Measurements from ENCODE around the gene NKD1. TPM values are rescaled to one million over a fixed set of nuclear protein-coding genes. Genes with fewer than 3 reads are reported as not detected.
"Not testable (repeated sequence)": the region's sequence is repeated elsewhere in the genome, so short reads cannot be mapped to it uniquely, and the experiment has no call there.

NKD1 gene
- total RNA-seq, 1 donor from 2014 or later = 2.1 TPM

DNA sequence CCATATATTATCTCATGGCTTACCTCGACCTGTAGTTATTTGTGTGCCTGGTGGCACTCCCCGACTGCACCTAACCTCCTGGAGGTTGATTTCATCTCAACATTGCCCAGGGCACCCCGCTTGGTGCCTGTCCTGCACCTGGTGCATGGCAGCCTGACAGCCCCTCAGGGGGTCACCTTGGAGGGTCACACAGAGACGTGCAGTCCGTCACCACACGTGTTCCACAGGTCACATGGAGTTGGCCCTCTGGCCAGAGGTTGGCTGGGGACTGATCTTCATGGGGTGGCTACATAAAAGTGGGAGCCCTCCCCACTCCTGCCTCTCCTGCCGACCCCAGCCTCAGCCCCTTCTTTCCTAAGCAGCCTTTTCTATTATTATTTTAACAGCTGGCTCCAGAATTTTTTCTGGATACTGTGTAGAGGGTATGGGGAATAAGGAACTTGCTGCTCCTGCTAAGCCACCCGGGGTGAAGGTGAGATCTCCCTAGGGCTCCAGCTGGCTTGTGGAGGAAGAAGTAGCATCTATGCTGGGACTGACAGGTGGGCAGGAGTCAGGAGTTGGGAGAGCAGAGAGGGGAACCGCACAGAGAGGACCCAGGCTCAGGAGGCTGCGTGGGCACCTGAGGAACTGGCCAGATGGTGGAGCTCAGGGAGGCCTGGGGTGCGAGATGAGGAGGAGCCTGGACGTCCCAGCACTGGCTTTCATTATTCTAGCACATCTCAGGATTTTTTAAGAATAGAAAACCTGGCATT is 12.5 kb upstream of the NKD1 start:
- H3K27me3 ChIP-seq (ENCODE audit: control insufficient read depth in 3 of 3, insufficient read depth in 3 of 3, low read length in 3 of 3) = peaks cover 3 to 9% (median 5%) of the 10 kb centered on the region in 3 donors
- peaks cover 0 to 5% (median 2%) of the 10 kb centered on the region in 3 donors for H3K9me3 ChIP-seq (ENCODE audit: control insufficient read depth in 3 of 3, low read length in 3 of 3)
- H3K36me3 ChIP-seq (ENCODE audit: control insufficient read depth in 3 of 3, insufficient read depth in 3 of 3, low read length in 3 of 3) = no peaks in the 10 kb centered on the region
- H3K4me3 ChIP-seq (ENCODE audit: low read length in 3 of 3) = no peak overlapping the region
- H3K9ac ChIP-seq (ENCODE audit: low read depth in 1 of 3, low read length in 3 of 3) = no peak overlapping the region
- H3K4me1 ChIP-seq (ENCODE audit: control insufficient read depth in 3 of 3, insufficient read depth in 3 of 3, low read length in 3 of 3) = no peaks in the 10 kb centered on the region
- no peak overlapping the region for H3K27ac ChIP-seq (ENCODE audit: low read depth, low read length)

DNA sequence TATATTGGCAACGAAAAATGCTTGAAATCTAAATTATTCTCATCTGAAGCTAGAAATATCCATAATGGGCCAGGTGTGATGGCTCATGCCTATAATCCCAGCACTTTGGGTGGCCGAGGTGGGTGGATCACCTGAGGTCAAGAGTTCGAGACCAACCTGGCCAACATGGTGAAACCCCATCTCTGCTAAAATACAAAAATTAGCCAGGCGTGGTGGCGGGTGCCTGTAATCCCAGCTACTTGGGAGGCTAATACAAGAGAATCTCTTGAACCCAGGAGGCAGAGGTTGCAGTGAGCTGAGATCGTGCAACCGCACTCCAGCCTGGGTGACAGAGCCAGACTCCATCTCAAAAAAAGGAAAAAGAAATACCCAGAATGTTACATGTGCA is 11.9 kb upstream of the NKD1 start:
- not testable (repeated sequence) for H3K4me3 ChIP-seq (ENCODE audit: low read length in 3 of 3); H3K36me3 ChIP-seq (ENCODE audit: control insufficient read depth in 3 of 3, insufficient read depth in 3 of 3, low read length in 3 of 3); H3K9me3 ChIP-seq (ENCODE audit: control insufficient read depth in 3 of 3, low read length in 3 of 3); H3K9ac ChIP-seq (ENCODE audit: low read depth in 1 of 3, low read length in 3 of 3); H3K27ac ChIP-seq (ENCODE audit: low read depth, low read length); H3K27me3 ChIP-seq (ENCODE audit: control insufficient read depth in 3 of 3, insufficient read depth in 3 of 3, low read length in 3 of 3); H3K4me1 ChIP-seq (ENCODE audit: control insufficient read depth in 3 of 3, insufficient read depth in 3 of 3, low read length in 3 of 3)

DNA sequence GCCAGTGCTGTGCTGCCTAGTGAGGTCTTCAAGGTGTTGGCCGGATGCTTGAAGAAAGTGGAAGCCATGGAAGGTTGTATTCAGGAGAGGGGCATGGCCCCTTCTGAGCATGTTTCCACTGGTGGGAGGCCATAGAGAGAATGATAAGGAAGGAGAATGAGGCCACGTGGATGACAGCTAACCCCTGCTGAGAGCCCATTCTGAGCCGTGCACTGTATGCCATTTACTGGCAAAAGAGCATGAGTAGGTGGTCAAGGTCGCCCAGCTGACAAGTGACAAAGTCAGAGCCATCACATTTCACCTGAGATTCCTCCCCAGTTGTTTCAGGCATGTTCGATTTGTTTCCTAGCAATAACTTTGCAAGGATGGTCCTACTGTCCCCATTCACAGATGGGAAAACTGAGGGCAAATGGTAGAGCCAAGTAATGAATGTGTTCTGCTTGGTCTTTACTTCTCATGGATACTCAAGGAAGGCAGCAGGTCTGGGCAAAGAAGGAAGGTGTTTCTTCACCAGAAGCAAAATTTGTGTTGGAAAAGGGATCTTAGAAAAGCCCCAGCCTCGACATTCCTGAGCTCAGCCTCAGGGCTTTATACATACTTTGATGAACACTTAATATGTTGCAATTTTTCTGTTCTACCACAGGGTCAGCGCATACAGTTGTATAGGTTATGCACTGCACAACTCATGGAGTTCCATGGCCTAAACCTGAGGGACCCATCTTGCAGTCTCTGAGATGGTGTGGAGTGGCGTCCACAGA is 10.5 kb upstream of the NKD1 start:
- Histone ChIP-seq H3K9me3 (ENCODE audit: control insufficient read depth in 3 of 3, low read length in 3 of 3) (peaks cover 0 to 5% (median 2%) of the 10 kb centered on the region in 3 donors), H3K27ac (ENCODE audit: low read depth, low read length) (no peak overlapping the region), H3K9ac (ENCODE audit: low read depth in 1 of 3, low read length in 3 of 3) (no peak overlapping the region), H3K4me3 (ENCODE audit: low read length in 3 of 3) (no peak overlapping the region), H3K4me1 (ENCODE audit: control insufficient read depth in 3 of 3, insufficient read depth in 3 of 3, low read length in 3 of 3) (no peaks in the 10 kb centered on the region), H3K36me3 (ENCODE audit: control insufficient read depth in 3 of 3, insufficient read depth in 3 of 3, low read length in 3 of 3) (no peaks in the 10 kb centered on the region), H3K27me3 (ENCODE audit: control insufficient read depth in 3 of 3, insufficient read depth in 3 of 3, low read length in 3 of 3) (peaks cover 3 to 9% (median 5%) of the 10 kb centered on the region in 3 donors)

DNA sequence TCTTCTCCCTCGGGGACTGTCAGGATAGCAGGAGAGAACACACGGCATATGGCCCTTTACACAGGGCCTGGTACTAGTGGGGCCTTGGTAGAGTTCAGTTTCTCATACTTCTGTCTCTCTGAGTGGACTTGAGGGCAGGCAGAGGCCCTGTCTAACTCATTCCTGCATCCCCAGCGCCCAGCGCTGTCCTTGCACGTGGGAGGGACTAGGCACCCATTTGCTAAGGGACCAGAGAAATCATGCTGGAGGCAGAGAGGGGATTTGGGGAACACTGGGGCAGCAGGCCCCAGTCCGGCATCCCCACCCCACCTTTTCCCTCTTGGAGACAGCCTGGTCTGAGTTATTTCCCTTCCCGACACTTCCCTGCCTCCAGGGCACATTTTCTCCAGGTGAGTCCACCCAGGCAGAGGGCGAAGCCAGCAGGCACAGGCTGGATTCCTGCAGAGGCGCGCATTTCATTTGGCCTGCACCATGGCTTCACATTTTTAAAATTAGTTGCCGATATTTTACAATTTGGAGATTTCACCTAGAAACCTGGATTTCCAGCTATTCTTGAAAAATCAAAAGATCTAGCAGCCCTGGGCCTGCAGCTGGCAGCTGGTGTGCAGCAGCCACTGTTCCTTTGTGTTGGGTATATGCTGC is 9.7 kb upstream of the NKD1 start:
- H3K4me3 ChIP-seq (ENCODE audit: low read length in 3 of 3) = no peak overlapping the region
- no peak overlapping the region for H3K9ac ChIP-seq (ENCODE audit: low read depth in 1 of 3, low read length in 3 of 3)
- H3K4me1 ChIP-seq (ENCODE audit: control insufficient read depth in 3 of 3, insufficient read depth in 3 of 3, low read length in 3 of 3) = no peaks in the 10 kb centered on the region
- no peak overlapping the region for H3K27ac ChIP-seq (ENCODE audit: low read depth, low read length)
- H3K27me3 ChIP-seq (ENCODE audit: control insufficient read depth in 3 of 3, insufficient read depth in 3 of 3, low read length in 3 of 3) = peaks cover 0 to 9% (median 5%) of the 10 kb centered on the region in 3 donors
- no peaks in the 10 kb centered on the region for H3K36me3 ChIP-seq (ENCODE audit: control insufficient read depth in 3 of 3, insufficient read depth in 3 of 3, low read length in 3 of 3)
- H3K9me3 ChIP-seq (ENCODE audit: control insufficient read depth in 3 of 3, low read length in 3 of 3) = peaks cover 0 to 5% (median 2%) of the 10 kb centered on the region in 3 donors

DNA sequence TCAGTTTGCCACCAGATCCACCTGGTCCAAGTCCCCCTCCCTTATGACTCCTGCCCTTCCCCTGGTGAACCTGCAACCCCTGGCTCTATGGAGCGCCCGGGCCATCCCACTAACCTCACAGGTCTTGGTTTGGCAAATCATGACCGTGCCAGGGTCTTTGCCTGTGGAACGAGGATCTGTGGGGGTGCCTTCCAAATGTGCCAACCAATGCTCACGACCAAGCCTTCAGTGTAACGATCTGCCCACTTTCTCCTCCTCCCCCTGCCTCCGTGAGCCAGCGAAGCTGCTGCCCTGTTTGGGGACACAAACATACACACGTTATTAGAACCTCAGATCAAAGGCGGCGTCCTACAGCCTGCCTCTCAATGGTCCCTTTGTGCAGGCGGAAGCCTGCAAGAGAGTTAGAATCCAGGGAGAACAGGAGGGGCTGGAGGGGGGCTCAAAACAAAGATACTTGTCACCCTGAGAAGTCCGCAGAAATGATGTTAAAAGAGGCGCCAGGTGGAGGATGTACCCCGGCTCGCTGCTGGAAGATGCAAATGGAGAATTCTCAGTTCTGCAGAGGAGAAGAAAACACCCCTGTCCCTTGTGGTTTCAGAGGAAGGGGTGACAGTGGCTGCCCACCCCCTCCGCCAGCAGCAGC is 9.0 kb upstream of the NKD1 start:
- Histone ChIP-seq H3K9me3 (ENCODE audit: control insufficient read depth in 3 of 3, low read length in 3 of 3) (peaks cover 0 to 5% (median 2%) of the 10 kb centered on the region in 3 donors), H3K4me1 (ENCODE audit: control insufficient read depth in 3 of 3, insufficient read depth in 3 of 3, low read length in 3 of 3) (no peaks in the 10 kb centered on the region), H3K4me3 (ENCODE audit: low read length in 3 of 3) (no peak overlapping the region), H3K36me3 (ENCODE audit: control insufficient read depth in 3 of 3, insufficient read depth in 3 of 3, low read length in 3 of 3) (no peaks in the 10 kb centered on the region), H3K9ac (ENCODE audit: low read depth in 1 of 3, low read length in 3 of 3) (no peak overlapping the region), H3K27me3 (ENCODE audit: control insufficient read depth in 3 of 3, insufficient read depth in 3 of 3, low read length in 3 of 3) (peaks cover 0 to 6% (median 5%) of the 10 kb centered on the region in 3 donors), H3K27ac (ENCODE audit: low read depth, low read length) (no peak overlapping the region)

- Histone ChIP-seq H3K9ac (ENCODE audit: low read depth in 1 of 3, low read length in 3 of 3) (no peak overlapping the region), H3K4me3 (ENCODE audit: low read length in 3 of 3) (no peak overlapping the region), H3K9me3 (ENCODE audit: control insufficient read depth in 3 of 3, low read length in 3 of 3) (peaks cover 0 to 5% (median 1%) of the 10 kb centered on the region in 3 donors), H3K27ac (ENCODE audit: low read depth, low read length) (no peak overlapping the region), H3K36me3 (ENCODE audit: control insufficient read depth in 3 of 3, insufficient read depth in 3 of 3, low read length in 3 of 3) (no peaks in the 10 kb centered on the region), H3K4me1 (ENCODE audit: control insufficient read depth in 3 of 3, insufficient read depth in 3 of 3, low read length in 3 of 3) (no peaks in the 10 kb centered on the region), H3K27me3 (ENCODE audit: control insufficient read depth in 3 of 3, insufficient read depth in 3 of 3, low read length in 3 of 3) (peaks cover 0 to 5% (median 3%) of the 10 kb centered on the region in 3 donors)
These were observed 8.1 kb upstream of the NKD1 start for GRCh38 chr16:50539822-50540710.

GRCh38 chr16:50540711-50541007 is 7.5 kb upstream of the NKD1 start:
- H3K4me1 ChIP-seq (ENCODE audit: control insufficient read depth in 3 of 3, insufficient read depth in 3 of 3, low read length in 3 of 3) = no peaks in the 10 kb centered on the region
- no peaks in the 10 kb centered on the region for H3K36me3 ChIP-seq (ENCODE audit: control insufficient read depth in 3 of 3, insufficient read depth in 3 of 3, low read length in 3 of 3)
- H3K9me3 ChIP-seq (ENCODE audit: control insufficient read depth in 3 of 3, low read length in 3 of 3) = no peaks in the 10 kb centered on the region
- no peak overlapping the region for H3K9ac ChIP-seq (ENCODE audit: low read depth in 1 of 3, low read length in 3 of 3)
- no peak overlapping the region for H3K27ac ChIP-seq (ENCODE audit: low read depth, low read length)
- H3K27me3 ChIP-seq (ENCODE audit: control insufficient read depth in 3 of 3, insufficient read depth in 3 of 3, low read length in 3 of 3) = peaks cover 3 to 5% (median 4%) of the 10 kb centered on the region in 3 donors
- no peak overlapping the region for H3K4me3 ChIP-seq (ENCODE audit: low read length in 3 of 3)

DNA sequence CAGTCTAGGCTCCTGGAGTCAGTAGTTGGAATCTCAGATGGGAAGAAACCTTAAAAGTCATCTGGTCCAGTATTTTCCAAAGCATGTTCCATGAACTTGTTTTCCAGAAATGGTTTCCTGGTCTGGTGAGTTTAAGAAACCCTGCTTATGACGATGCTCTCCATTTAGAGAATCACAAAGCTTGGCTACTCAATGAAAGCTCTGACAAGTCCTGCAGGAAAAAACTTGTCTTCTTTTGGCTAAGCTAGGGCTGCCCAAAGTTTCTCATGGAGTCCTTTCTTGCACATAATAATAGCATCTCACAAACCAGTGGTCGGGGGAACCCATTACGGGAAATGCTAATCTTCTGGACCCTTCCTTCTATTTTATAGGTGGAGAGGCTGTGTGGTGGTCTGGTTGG is 5.5 kb upstream of the NKD1 start:
- Histone ChIP-seq H3K27ac (ENCODE audit: low read depth, low read length) (no peak overlapping the region), H3K27me3 (ENCODE audit: control insufficient read depth in 3 of 3, insufficient read depth in 3 of 3, low read length in 3 of 3) (peaks cover 0 to 15% (median 7%) of the 10 kb centered on the region in 3 donors)

DNA sequence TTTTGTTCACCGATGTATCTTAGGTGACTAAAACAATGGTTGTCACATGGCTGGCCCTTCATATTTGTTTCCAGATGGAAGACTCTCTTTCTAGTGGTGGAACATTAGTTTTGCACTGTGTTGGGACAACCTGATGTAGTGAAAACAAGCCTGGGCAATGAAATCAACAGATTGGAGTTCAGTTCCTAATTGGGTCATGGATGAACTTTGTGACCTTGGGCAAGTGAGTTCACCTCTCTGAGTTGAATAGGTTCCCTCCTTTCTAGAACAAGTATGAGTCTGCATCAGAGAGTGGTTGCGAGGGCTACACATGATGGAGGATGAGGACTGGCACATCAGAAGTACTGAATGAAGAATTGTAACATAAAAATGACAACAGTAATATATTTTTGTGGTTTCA is 2.1 kb upstream of the NKD1 start:
- no peak overlapping the region for H3K27ac ChIP-seq (ENCODE audit: low read depth, low read length)
- peaks cover 0 to 24% (median 6%) of the 10 kb centered on the region in 3 donors for H3K27me3 ChIP-seq (ENCODE audit: control insufficient read depth in 3 of 3, insufficient read depth in 3 of 3, low read length in 3 of 3)
- H3K36me3 ChIP-seq (ENCODE audit: control insufficient read depth in 3 of 3, insufficient read depth in 3 of 3, low read length in 3 of 3) = no peaks in the 10 kb centered on the region
- H3K4me1 ChIP-seq (ENCODE audit: control insufficient read depth in 3 of 3, insufficient read depth in 3 of 3, low read length in 3 of 3) = no peaks in the 10 kb centered on the region
- no peak overlapping the region for H3K4me3 ChIP-seq (ENCODE audit: low read length in 3 of 3)
- no peaks in the 10 kb centered on the region for H3K9me3 ChIP-seq (ENCODE audit: control insufficient read depth in 3 of 3, low read length in 3 of 3)
- H3K9ac ChIP-seq (ENCODE audit: low read depth in 1 of 3, low read length in 3 of 3) = no peak overlapping the region

More for the DNA sequence above, 5.5 kb upstream of the NKD1 start:
- Histone ChIP-seq H3K4me3 (ENCODE audit: low read length in 3 of 3) (no peak overlapping the region), H3K9ac (ENCODE audit: low read depth in 1 of 3, low read length in 3 of 3) (no peak overlapping the region), H3K9me3 (ENCODE audit: control insufficient read depth in 3 of 3, low read length in 3 of 3) (no peaks in the 10 kb centered on the region), H3K36me3 (ENCODE audit: control insufficient read depth in 3 of 3, insufficient read depth in 3 of 3, low read length in 3 of 3) (no peaks in the 10 kb centered on the region), H3K4me1 (ENCODE audit: control insufficient read depth in 3 of 3, insufficient read depth in 3 of 3, low read length in 3 of 3) (no peaks in the 10 kb centered on the region)

Measured in skeletal muscle tissue (tissue), 4 donors.